HCT116 (cell line): ENCODE results near the gene DCHS1. TPM values are rescaled to one million over a fixed set of nuclear protein-coding genes. Genes with fewer than 3 reads are reported as not detected.

Experiments used
- ATAC-seq: fragments of 200-7000 bp; cut with Tn5 transposase; 2 replicates; pipeline ENCODE4 v1.9.1; 2020; ENCODE audit warnings: mild to moderate bottlenecking, moderate library complexity
- BruUV-seq: library from RNA; stranded (reverse); fragments of 400-500 nt; replicated peaks from 2 replicates; lab custom pipeline; 2021; lab: Mats Ljungman, UMichigan
- CTCF ChIA-PET: fragments of 300-600 bp; sonication (Branson Sonifier 250); formaldehyde crosslinking; loops from one replicate; lab custom pipeline; 2021; ENCODE audit warnings: antibody characterized with exemption; lab: Charles Lee
- POLR2A ChIA-PET: fragments of 300-600, 350-600 bp; sonication (Branson Sonifier 250); formaldehyde crosslinking; loops from one replicate; lab custom pipeline; 2021; ENCODE audit warnings: antibody characterized with exemption; lab: Charles Lee
- RAD21 ChIA-PET, 2 experiments: fragments of 300-600 bp; sonication (Branson Sonifier 250); formaldehyde crosslinking; loops; one replicate each; lab custom pipeline; 2023; ENCODE audit warnings: low total read pairs in 2 of 2; ENCODE audit not compliant: uncharacterized antibody in 2 of 2, unreplicated experiment in 2 of 2, low non-redundant PET in 1 of 2; lab: Charles Lee
- DNase-seq: peaks from one replicate; pipeline ENCODE4 v3.0.0-alpha.2; 2010; ENCODE audit warnings: low read depth, low spot score
- H2AFZ ChIP-seq: fragments of 200-600 bp; shearing (Covaris generic), sonication (generic); 2 replicates; pipeline ENCODE4 v1.6.1; 2017; ENCODE audit warnings: low read depth, mixed run types, mixed read lengths, antibody characterized with exemption, low read length; ENCODE audit not compliant: poor library complexity, severe bottlenecking
- H3K27ac ChIP-seq: 2 replicates; pipeline ENCODE4 v1.5.1; 2012; ENCODE audit warnings: low read depth, low read length
- H3K27me3 ChIP-seq: fragments of 200-600 bp; sonication (generic); 2 replicates; pipeline ENCODE4 v1.6.1; 2016; ENCODE audit warnings: mixed run types, low read length, mixed read lengths; ENCODE audit not compliant: insufficient read depth
- H3K36me3 ChIP-seq, 2 experiments: fragments of 200-500 bp in 1 of 2; fragments of 200-600 bp in 1 of 2; sonication (Bioruptor generic) in 1 of 2; sonication (generic) in 1 of 2; 2 replicates each; pipeline versions ENCODE4 v1.5.1 to v1.6.1; 2014 to 2016; ENCODE audit warnings: low read length in 2 of 2, inconsistent platforms in 1 of 2, mixed read lengths in 1 of 2, mixed run types in 1 of 2; ENCODE audit not compliant: insufficient read depth in 2 of 2, control insufficient read depth in 1 of 2
- H3K4me1 ChIP-seq, 2 experiments: fragments of 200-600 bp in 1 of 2; sonication (generic) in 1 of 2; 2 replicates each; pipeline versions ENCODE4 v1.5.1 to v1.6.1; 2012 to 2017; ENCODE audit warnings: low read length in 2 of 2, inconsistent platforms in 1 of 2, mild to moderate bottlenecking in 1 of 2, mixed read lengths in 1 of 2, mixed run types in 1 of 2, moderate library complexity in 1 of 2; ENCODE audit not compliant: insufficient read depth in 2 of 2, control insufficient read depth in 1 of 2
- H3K4me2 ChIP-seq: fragments of 200-600 bp; sonication (generic); 2 replicates; pipeline ENCODE4 v1.6.1; 2017; ENCODE audit warnings: mixed run types, low read length, mixed read lengths
- H3K4me3 ChIP-seq, 2 experiments: fragments of 200-600 bp in 1 of 2; sonication (generic) in 1 of 2; replicated peaks in 1 of 2; 2 replicates each; pipeline ENCODE4 v1.5.1; 2011 to 2016; ENCODE audit warnings: low read length in 2 of 2, control low read depth in 1 of 2, low read depth in 1 of 2, mild to moderate bottlenecking in 1 of 2, mixed read lengths in 1 of 2, mixed run types in 1 of 2
- H3K79me2 ChIP-seq: fragments of 200-600 bp; sonication (generic); 2 replicates; pipeline ENCODE4 v1.6.1; 2017; ENCODE audit warnings: mild to moderate bottlenecking, mixed run types, low read length, moderate library complexity, mixed read lengths; ENCODE audit not compliant: insufficient read depth
- H3K9ac ChIP-seq: fragments of 200-600 bp; sonication (generic); 2 replicates; pipeline ENCODE4 v1.6.1; 2016; ENCODE audit warnings: low read length, mixed read lengths
- H3K9me2 ChIP-seq: fragments of 200-600 bp; sonication (generic), shearing (Covaris generic); 2 replicates; pipeline ENCODE4 v1.6.1; 2017; ENCODE audit warnings: mixed run types, mild to moderate bottlenecking, moderate library complexity; ENCODE audit not compliant: insufficient read depth
- H3K9me3 ChIP-seq, 2 experiments: fragments of 200-500 bp in 1 of 2; fragments of 200-600 bp in 1 of 2; sonication (Bioruptor generic) in 1 of 2; sonication (generic) in 1 of 2; 2 replicates each; pipeline ENCODE4 v1.6.1; 2014 to 2017; ENCODE audit warnings: low read length in 2 of 2, mixed read lengths in 2 of 2, inconsistent platforms in 1 of 2, low read depth in 1 of 2, mild to moderate bottlenecking in 1 of 2, mixed run types in 1 of 2, moderate library complexity in 1 of 2; ENCODE audit not compliant: control insufficient read depth in 1 of 2, insufficient read depth in 1 of 2
- H4K20me1 ChIP-seq: fragments of 200-600 bp; sonication (generic), shearing (Covaris generic); 2 replicates; pipeline ENCODE4 v1.6.1; 2017; ENCODE audit warnings: mixed run types, mild to moderate bottlenecking, moderate library complexity; ENCODE audit not compliant: insufficient read depth
- EZH2phosphoT487 ChIP-seq: fragments of 200-600 bp; IDR thresholded peaks from 2 replicates; pipeline ENCODE4 v1.6.1; 2018; ENCODE audit warnings: antibody characterized with exemption, borderline replicate concordance
- FOSL1 ChIP-seq: IDR thresholded peaks from 2 replicates; pipeline ENCODE4 v1.6.1; 2012; ENCODE audit warnings: low read depth
- JUND ChIP-seq: IDR thresholded peaks from 2 replicates; pipeline ENCODE4 v1.6.1; 2012
- POLR2A ChIP-seq: IDR thresholded peaks from 2 replicates; pipeline ENCODE4 v1.7.0; 2011; ENCODE audit warnings: borderline replicate concordance; ENCODE audit not compliant: insufficient read depth, insufficient read length; ENCODE audit errors: extremely low read depth
- POLR2AphosphoS5 ChIP-seq: IDR thresholded peaks from 2 replicates; pipeline ENCODE4 v1.6.1; 2011; ENCODE audit warnings: mild to moderate bottlenecking, low read depth, low read length, moderate library complexity
- REST ChIP-seq: IDR thresholded peaks from 2 replicates; pipeline ENCODE4 v1.6.1; 2012; ENCODE audit warnings: low read depth
- YY1 ChIP-seq: IDR thresholded peaks from 2 replicates; pipeline ENCODE4 v1.6.1; 2011; ENCODE audit warnings: low read length, low read depth, moderate library complexity, mild to moderate bottlenecking; ENCODE audit not compliant: insufficient replicate concordance; ENCODE audit errors: extremely low read depth
- intact Hi-C: fragments of 100-400 bp; cut with micrococcal nuclease; formaldehyde crosslinking; loops from 2 replicates; pipeline ENCODE4 v1.10.0; 2022
- total RNA-seq: library from RNA; stranded (reverse); gene quantifications from one replicate; pipeline ENCODE4 v1.2.1, GENCODE V29; 2021; ENCODE audit not compliant: unreplicated experiment

The DCHS1 gene
- total RNA-seq, 1 experiment from 2014 or later: 0.30 TPM

GRCh38 chr11:6694229-6694535 is 38.6 kb upstream of the DCHS1 start:
- ATAC-seq (no peak), DNase-seq (no peak)
- H3K4me2 ChIP-seq: peak overlapping the region; percentile 26
- POLR2A ChIA-PET: interaction anchor here (0.9 to 1.0 kb wide), 2 partner anchors 14 to 87 kb away, joined by 4 read pairs; no protein-coding TSS in a partner anchor
- no peaks in the 10 kb centered on the region for H3K9me2 ChIP-seq
- intact Hi-C loops: no loop called here
- H3K9me3 ChIP-seq: peaks cover 0 to 4% of the 10 kb centered on the region in 2 experiments; a peak in 1 of 4 replicates
- H3K9ac ChIP-seq: no peak overlapping the region
- H3K27me3 ChIP-seq: no peaks in the 10 kb centered on the region
- H3K4me3 ChIP-seq: no peak overlapping the region
- H3K27ac ChIP-seq: no peak overlapping the region
- no peaks in the 10 kb centered on the region for H3K36me3 ChIP-seq
- H3K79me2 ChIP-seq: no peaks in the 10 kb centered on the region
- RAD21 ChIA-PET: no interaction called here
- peak overlapping the region; percentile 32 for H2AFZ ChIP-seq
- H3K4me1 ChIP-seq: peaks cover 0 to 11% of the 10 kb centered on the region in 2 experiments; a peak in 2 of 4 replicates
- CTCF ChIA-PET: interaction anchor here (0.9 kb wide), 1 partner anchor 315 kb away, joined by 3 read pairs; no protein-coding TSS in a partner anchor
- BruUV-seq: no TSS peak
- H4K20me1 ChIP-seq: no peaks in the 10 kb centered on the region
- TF ChIP-seq YY1 (no peak), EZH2phosphoT487 (no peak)

GRCh38 chr11:6693342-6694228 is 38.0 kb upstream of the DCHS1 start:
- ATAC-seq (peak; percentile 70), DNase-seq (peak; percentile 37)
- H3K4me3 ChIP-seq: no peak overlapping the region
- TF ChIP-seq REST (no peak), JUND (peak; percentile 34; the same call in 1 of the 2 replicates), POLR2AphosphoS5 (0 out of 2 replicates have a peak, but pooled peaks have one; percentile 22), FOSL1 (peak; percentile 30; the same call in 1 of the 2 replicates), POLR2A (no peak), YY1 (no peak)
- intact Hi-C loops: no loop called here
- H3K27me3 ChIP-seq: no peaks in the 10 kb centered on the region
- RAD21 ChIA-PET: no interaction called here
- no peaks in the 10 kb centered on the region for H3K79me2 ChIP-seq
- no peaks in the 10 kb centered on the region for H4K20me1 ChIP-seq
- peak overlapping the region; percentile 32 for H2AFZ ChIP-seq
- CTCF ChIA-PET: interaction anchor here (0.9 kb wide), 1 partner anchor 315 kb away, joined by 3 read pairs; no protein-coding TSS in a partner anchor
- H3K36me3 ChIP-seq: no peaks in the 10 kb centered on the region
- no peaks in the 10 kb centered on the region for H3K9me2 ChIP-seq
- H3K4me2 ChIP-seq: peak overlapping the region; percentile 26
- BruUV-seq: TSS peak; percentile 49
- POLR2A ChIA-PET: interaction anchor here (0.9 to 1.0 kb wide), 2 partner anchors 13 to 87 kb away, joined by 4 read pairs; no protein-coding TSS in a partner anchor
- H3K4me1 ChIP-seq: peaks cover 0 to 11% of the 10 kb centered on the region in 2 experiments; a peak in 2 of 4 replicates
- H3K9me3 ChIP-seq: peaks cover 0 to 6% of the 10 kb centered on the region in 2 experiments; a peak in 1 of 4 replicates
- H3K27ac ChIP-seq: no peak overlapping the region
- H3K9ac ChIP-seq: no peak overlapping the region
